ENCODE data around the gene CPNE4. TPM values are rescaled to one million over a fixed set of nuclear protein-coding genes. Genes with fewer than 3 reads are reported as not detected.

CPNE4 gene
- total RNA-seq, 1 experiment from 2014 or later = 1.9 TPM

- H3K23me2 ChIP-seq (ENCODE audit: insufficient read length, low read depth, low read length, poor library complexity, severe bottlenecking) = no peaks in the 10 kb centered on the region
- no peak overlapping the region for H3K4me2 ChIP-seq (ENCODE audit: insufficient read depth, insufficient read length, low read length)
- H2AFZ ChIP-seq (ENCODE audit: low read length) = no peak overlapping the region
- Mint-ChIP-seq H3K27me3 (ENCODE audit: low read depth) (no peaks in the 10 kb centered on the region), H3K27ac (no peak overlapping the region), H3K4me1 (peaks cover 15% of the 10 kb centered on the region in 2 experiments), H3K36me3 (ENCODE audit: insufficient read depth in 1 of 3, low read depth in 3 of 3) (no peaks in the 10 kb centered on the region), H3K9me3 (no peaks in the 10 kb centered on the region), H3K4me3 (no peak overlapping the region)
- H2BK5ac ChIP-seq (ENCODE audit: insufficient read length, low read length) = no peak overlapping the region
- H2BK20ac ChIP-seq (ENCODE audit: low read depth, low read length, poor library complexity, severe bottlenecking) = no peak overlapping the region
- H3K9me3 ChIP-seq (ENCODE audit: control insufficient read depth, low read depth, low read length) = no peaks in the 10 kb centered on the region
- no CpG with 5 or more reads among the region's 1 CpG for WGBS (ENCODE audit: extremely low coverage, insufficient read length, low lambda C conversion rate)
- H3K4me1 ChIP-seq (ENCODE audit: insufficient read depth, low read length) = peaks cover 3% of the 10 kb centered on the region; the same call in 1 of the 2 replicates
- H3K27me3 ChIP-seq (ENCODE audit: insufficient read depth, low read length) = no peaks in the 10 kb centered on the region
- no peak overlapping the region for H3K14ac ChIP-seq (ENCODE audit: insufficient read depth, low read length)
- no peaks in the 10 kb centered on the region for H3K79me2 ChIP-seq (ENCODE audit: insufficient read depth, low read length)
- H4K5ac ChIP-seq (ENCODE audit: insufficient read length, low read depth, low read length) = no peak overlapping the region
- no peak overlapping the region for H3T11ph ChIP-seq (ENCODE audit: low read length)
- no peak overlapping the region for H3K4ac ChIP-seq (ENCODE audit: low read depth, low read length)
- no peak for DNase-seq
- H2BK12ac ChIP-seq (ENCODE audit: insufficient read length, low read depth, low read length) = no peak overlapping the region
- no peaks in the 10 kb centered on the region for H3K79me1 ChIP-seq (ENCODE audit: insufficient read depth, low read depth, low read length, poor library complexity, severe bottlenecking)
- H4K91ac ChIP-seq (ENCODE audit: insufficient read length, low read depth, low read length) = no peak overlapping the region
- H2BK120ac ChIP-seq (ENCODE audit: low read depth, low read length, poor library complexity, severe bottlenecking) = no peak overlapping the region
- no peak overlapping the region for H4K8ac ChIP-seq (replicated peaks; ENCODE audit: insufficient read length, low read depth, low read length)
- H3K9ac ChIP-seq (ENCODE audit: extremely low read depth, insufficient read length, low read length) = no peak overlapping the region
- H2BK15ac ChIP-seq (ENCODE audit: low read depth, low read length) = no peak overlapping the region
- no peaks in the 10 kb centered on the region for H4K20me1 ChIP-seq (ENCODE audit: control insufficient read depth, insufficient read depth, insufficient read length)
- no peak overlapping the region for H3K56ac ChIP-seq (ENCODE audit: insufficient read length, low read depth, low read length)
- H3K27ac ChIP-seq (ENCODE audit: insufficient read length, low read depth, low read length) = no peak overlapping the region
- no peak overlapping the region for H2AK5ac ChIP-seq (ENCODE audit: insufficient read length, low read length)
- H3K18ac ChIP-seq (ENCODE audit: insufficient read length, low read depth, low read length) = no peak overlapping the region
- no peak overlapping the region for H3K23ac ChIP-seq (ENCODE audit: insufficient read length, low read depth, low read length)
- TF ChIP-seq, protein P1, sequence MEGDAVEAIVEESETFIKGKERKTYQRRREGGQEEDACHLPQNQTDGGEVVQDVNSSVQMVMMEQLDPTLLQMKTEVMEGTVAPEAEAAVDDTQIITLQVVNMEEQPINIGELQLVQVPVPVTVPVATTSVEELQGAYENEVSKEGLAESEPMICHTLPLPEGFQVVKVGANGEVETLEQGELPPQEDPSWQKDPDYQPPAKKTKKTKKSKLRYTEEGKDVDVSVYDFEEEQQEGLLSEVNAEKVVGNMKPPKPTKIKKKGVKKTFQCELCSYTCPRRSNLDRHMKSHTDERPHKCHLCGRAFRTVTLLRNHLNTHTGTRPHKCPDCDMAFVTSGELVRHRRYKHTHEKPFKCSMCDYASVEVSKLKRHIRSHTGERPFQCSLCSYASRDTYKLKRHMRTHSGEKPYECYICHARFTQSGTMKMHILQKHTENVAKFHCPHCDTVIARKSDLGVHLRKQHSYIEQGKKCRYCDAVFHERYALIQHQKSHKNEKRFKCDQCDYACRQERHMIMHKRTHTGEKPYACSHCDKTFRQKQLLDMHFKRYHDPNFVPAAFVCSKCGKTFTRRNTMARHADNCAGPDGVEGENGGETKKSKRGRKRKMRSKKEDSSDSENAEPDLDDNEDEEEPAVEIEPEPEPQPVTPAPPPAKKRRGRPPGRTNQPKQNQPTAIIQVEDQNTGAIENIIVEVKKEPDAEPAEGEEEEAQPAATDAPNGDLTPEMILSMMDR (conservative IDR thresholded peaks at IDR 0.05) = no peak
Observed at GRCh38 chr3:131716007-131716406, 318.8 kb downstream of the CPNE4 start.
